GM12801 (cell line): ENCODE data around the gene CHIT1.

Experiments used
- TF ChIP-seq, protein P1 (sequence below): IDR thresholded peaks from one replicate; pipeline ENCODE4 v1.5.1; 2011; ENCODE audit warnings: control low read depth; ENCODE audit not compliant: insufficient read length; ENCODE audit errors: extremely low read depth

The CHIT1 gene

GRCh38 chr1:203184467-203184866, 45.0 kb downstream of the CHIT1 start:
- TF ChIP-seq, protein P1, sequence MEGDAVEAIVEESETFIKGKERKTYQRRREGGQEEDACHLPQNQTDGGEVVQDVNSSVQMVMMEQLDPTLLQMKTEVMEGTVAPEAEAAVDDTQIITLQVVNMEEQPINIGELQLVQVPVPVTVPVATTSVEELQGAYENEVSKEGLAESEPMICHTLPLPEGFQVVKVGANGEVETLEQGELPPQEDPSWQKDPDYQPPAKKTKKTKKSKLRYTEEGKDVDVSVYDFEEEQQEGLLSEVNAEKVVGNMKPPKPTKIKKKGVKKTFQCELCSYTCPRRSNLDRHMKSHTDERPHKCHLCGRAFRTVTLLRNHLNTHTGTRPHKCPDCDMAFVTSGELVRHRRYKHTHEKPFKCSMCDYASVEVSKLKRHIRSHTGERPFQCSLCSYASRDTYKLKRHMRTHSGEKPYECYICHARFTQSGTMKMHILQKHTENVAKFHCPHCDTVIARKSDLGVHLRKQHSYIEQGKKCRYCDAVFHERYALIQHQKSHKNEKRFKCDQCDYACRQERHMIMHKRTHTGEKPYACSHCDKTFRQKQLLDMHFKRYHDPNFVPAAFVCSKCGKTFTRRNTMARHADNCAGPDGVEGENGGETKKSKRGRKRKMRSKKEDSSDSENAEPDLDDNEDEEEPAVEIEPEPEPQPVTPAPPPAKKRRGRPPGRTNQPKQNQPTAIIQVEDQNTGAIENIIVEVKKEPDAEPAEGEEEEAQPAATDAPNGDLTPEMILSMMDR = no peak

DNA sequence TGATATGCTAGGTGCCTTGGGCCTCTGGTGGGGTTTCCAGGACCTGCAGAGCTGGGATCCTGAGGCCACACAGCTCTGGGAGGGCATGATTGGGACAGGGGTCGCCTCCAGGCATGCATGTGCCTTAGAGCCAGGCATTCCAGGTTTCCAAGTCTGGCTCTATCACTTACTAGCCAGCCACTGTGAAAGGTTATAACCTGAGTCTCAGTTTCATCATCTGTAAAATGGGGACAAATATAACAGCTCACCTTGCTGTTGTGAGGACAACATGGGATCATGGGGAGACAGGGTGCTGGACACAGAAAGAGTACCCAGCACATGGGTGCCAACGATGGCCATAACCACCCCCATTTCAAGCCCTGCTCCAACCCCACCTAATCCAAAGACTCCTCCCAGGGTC, 45.6 kb downstream of the CHIT1 start:
- TF ChIP-seq, protein P1 = no peak

DNA sequence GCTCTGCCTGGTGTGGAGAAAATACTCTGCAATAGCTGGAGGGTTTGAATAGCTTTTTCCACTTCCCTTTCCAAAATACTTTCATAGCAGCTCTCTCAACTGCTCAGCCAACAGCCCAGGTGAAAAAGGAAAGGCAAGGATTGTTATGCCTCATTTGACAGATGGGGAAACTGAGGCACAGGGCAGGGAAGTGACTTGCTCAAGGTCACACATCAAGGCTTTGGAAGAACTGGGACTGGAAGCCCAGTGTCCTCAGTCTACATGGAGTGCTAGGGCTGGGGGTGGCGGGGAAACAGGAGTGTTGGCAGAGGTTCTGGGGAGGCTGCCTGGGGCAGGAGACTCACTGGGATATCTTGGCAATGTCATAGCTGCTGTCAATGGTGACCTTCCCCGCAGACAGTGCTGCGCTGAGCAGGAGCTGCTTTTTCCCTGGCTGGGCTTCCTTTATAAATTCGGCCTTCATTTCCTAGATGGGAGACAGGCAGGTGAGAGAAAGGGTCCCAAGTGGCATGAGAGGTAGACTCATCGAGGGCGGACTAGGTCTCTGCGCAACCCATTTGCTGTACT, 47.0 kb downstream of the CHIT1 start:
- TF ChIP-seq, protein P1 = no peak

- TF ChIP-seq, protein P1 = no peak
Measured at GRCh38 chr1:203181586-203182386, 47.7 kb downstream of the CHIT1 start.

GRCh38 chr1:203180611-203181330, 48.7 kb downstream of the CHIT1 start:
- TF ChIP-seq, protein P1 = no peak

GRCh38 chr1:203179667-203180005, 49.8 kb downstream of the CHIT1 start:
- TF ChIP-seq, protein P1 = no peak

GRCh38 chr1:203178821-203179666, 50.4 kb downstream of the CHIT1 start:
- TF ChIP-seq, protein P1 = no peak
